Natural killer cell (primary cell): Measurements from ENCODE around the gene CABS1. TPM values are rescaled to one million over a fixed set of nuclear protein-coding genes. Genes with fewer than 3 reads are reported as not detected.

Source experiments
- ATAC-seq, 3 donors: fragments of 150-1000 bp in 2 of 3; fragments of 200-7000 bp in 1 of 3; cut with Tn5 transposase; 1 replicate in 1 of 3; 2 replicates in 2 of 3; pipeline ENCODE4 v1.10.0; 2021; ENCODE audit warnings: mild to moderate bottlenecking in 2 of 3, moderate library complexity in 2 of 3
- DNase-seq, 2 donors: peaks; one replicate each; pipeline versions ENCODE4 v3.0.0 to v3.0.0-alpha.2; 2013 to 2021; ENCODE audit warnings: mixed read lengths in 1 of 2
- H3K27ac ChIP-seq: one replicate; pipeline ENCODE4 v1.5.1; 2013; ENCODE audit warnings: mild to moderate bottlenecking, low read length
- H3K27me3 ChIP-seq: one replicate; pipeline ENCODE4 v1.6.1; 2013; ENCODE audit warnings: low read length; ENCODE audit not compliant: control insufficient read depth, insufficient read depth
- H3K36me3 ChIP-seq: one replicate; pipeline ENCODE4 v1.6.1; 2013; ENCODE audit warnings: low read length; ENCODE audit not compliant: control insufficient read depth, insufficient read depth
- H3K4me1 ChIP-seq: one replicate; pipeline ENCODE4 v1.6.1; 2013; ENCODE audit warnings: low read length; ENCODE audit not compliant: control insufficient read depth, insufficient read depth
- H3K4me3 ChIP-seq: one replicate; pipeline ENCODE4 v1.5.1; 2013; ENCODE audit warnings: low read length
- H3K9me3 ChIP-seq: one replicate; pipeline ENCODE4 v1.6.1; 2013; ENCODE audit warnings: low read length; ENCODE audit not compliant: control insufficient read depth, insufficient read depth
- H3K27ac Mint-ChIP-seq, 2 donors: one replicate each; pipeline ENCODE4 v1.8.0; 2022; ENCODE audit warnings: mild to moderate bottlenecking in 2 of 2, mixed read lengths in 2 of 2, moderate library complexity in 1 of 2
- H3K27me3 Mint-ChIP-seq, 2 donors: one replicate each; pipeline ENCODE4 v1.8.0; 2022; ENCODE audit warnings: low read depth in 2 of 2, mixed read lengths in 2 of 2
- H3K36me3 Mint-ChIP-seq: one replicate; pipeline ENCODE4 v1.8.0; 2022; ENCODE audit warnings: mixed read lengths
- H3K4me1 Mint-ChIP-seq, 2 donors: one replicate each; pipeline ENCODE4 v1.8.0; 2022; ENCODE audit warnings: mixed read lengths in 2 of 2
- H3K4me3 Mint-ChIP-seq: one replicate; pipeline ENCODE4 v1.8.0; 2022; ENCODE audit warnings: mild to moderate bottlenecking, moderate library complexity, mixed read lengths
- H3K9me3 Mint-ChIP-seq, 2 donors: one replicate each; pipeline ENCODE4 v1.8.0; 2022; ENCODE audit warnings: mixed read lengths in 2 of 2
- CTCF ChIP-seq: fragments of 200-600 bp; IDR thresholded peaks from one replicate; pipeline ENCODE4 v1.8.0; 2022; ENCODE audit warnings: antibody characterized with exemption
- WGBS: methylation state at CpG from one replicate; pipeline ENCODE4 v1.1.7; 2013; ENCODE audit warnings: missing lambda C conversion rate; ENCODE audit not compliant: insufficient coverage; 5-methylcytosine and 5-hydroxymethylcytosine counted together
- intact Hi-C: fragments of 100-400 bp; cut with micrococcal nuclease; formaldehyde crosslinking; loops from one replicate; pipeline ENCODE4 v1.14.2; 2022
- total RNA-seq, 4 donors: library from RNA; stranded (reverse); fragments of 120-200 nt in 1 of 4; gene quantifications; one replicate each; pipeline versions ENCODE4 v1.2.3 to v1.2.4, GENCODE V29; 2013 to 2022

CABS1 gene
- total RNA-seq, result not detected
- not detected for total RNA-seq (2013)

GRCh38 chr4:70334681-70335080 is at the start of gene CABS1:
TSS of gene CABS1 (plus strand) at chr4:70334981. CDS start at chr4:70335040, 59 bp downstream.
- H3K4me3 Mint-ChIP-seq, result no peak within 1 kb of the TSS

DNA sequence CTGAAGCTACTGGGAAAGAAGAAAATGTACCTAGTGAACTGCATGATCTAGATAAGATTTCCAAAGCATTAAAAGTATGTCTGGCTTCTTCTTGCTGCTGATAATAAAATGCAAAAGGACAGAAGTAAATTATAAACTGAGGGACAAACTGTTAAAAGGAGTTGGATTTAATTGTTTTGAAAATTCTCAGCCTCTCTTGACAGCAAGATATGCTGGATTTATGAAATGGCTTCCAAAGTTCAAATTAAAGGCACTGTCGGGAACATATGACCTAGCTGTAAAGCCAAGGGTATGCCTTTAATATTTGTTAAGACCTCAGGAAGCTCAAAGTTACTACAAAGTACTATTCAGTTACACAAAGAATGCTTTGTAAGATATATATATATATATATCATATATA is 46.1 kb upstream of the CABS1 start:
- 90% methylated on average over 1 of the region's 1 CpG for WGBS

More at GRCh38 chr4:70334681-70335080, at the start of gene CABS1:
- DNase-seq, result no peak
- TF ChIP-seq CTCF, result no peak
- Histone ChIP-seq H3K27ac (no peak within 1 kb of the TSS), H3K36me3 (no peaks in the 10 kb centered on the region), H3K27me3 (no peaks in the 10 kb centered on the region), H3K4me3 (no peak within 1 kb of the TSS), H3K9me3 (no peaks in the 10 kb centered on the region), H3K4me1 (no peaks in the 10 kb centered on the region)
- ATAC-seq, result no peak
- intact Hi-C loops, result no loop called here
- Mint-ChIP-seq H3K36me3 (no peaks in the 10 kb centered on the region), H3K27me3 (no peaks in the 10 kb centered on the region), H3K4me1 (no peaks in the 10 kb centered on the region), H3K27ac (no peak within 1 kb of the TSS), H3K9me3 (peaks cover 0 to 4% of the 10 kb centered on the region in 2 donors)
- 93% methylated on average over 3 of the region's 3 CpGs for WGBS

GRCh38 chr4:70291341-70291740 is 43.4 kb upstream of the CABS1 start:
- Mint-ChIP-seq H3K27me3 (no peaks in the 10 kb centered on the region), H3K36me3 (no peaks in the 10 kb centered on the region), H3K4me1 (no peaks in the 10 kb centered on the region), H3K4me3 (no peak overlapping the region), H3K9me3 (peaks cover 6 to 7% of the 10 kb centered on the region in 2 donors), H3K27ac (no peak overlapping the region)
- intact Hi-C loops, result no loop called here
- 81% methylated on average over 1 of the region's 2 CpGs for WGBS
- ATAC-seq (no peak), DNase-seq (no peak)
- Histone ChIP-seq H3K4me1 (no peaks in the 10 kb centered on the region), H3K27me3 (no peaks in the 10 kb centered on the region), H3K9me3 (peaks cover 6% of the 10 kb centered on the region), H3K4me3 (no peak overlapping the region), H3K27ac (no peak overlapping the region), H3K36me3 (no peaks in the 10 kb centered on the region)
- TF ChIP-seq CTCF, result no peak

More for the DNA sequence above, 46.1 kb upstream of the CABS1 start:
- Mint-ChIP-seq H3K9me3 (peaks cover 5% of the 10 kb centered on the region in 2 donors), H3K36me3 (no peaks in the 10 kb centered on the region), H3K4me3 (no peak overlapping the region), H3K27ac (no peak overlapping the region), H3K27me3 (no peaks in the 10 kb centered on the region), H3K4me1 (no peaks in the 10 kb centered on the region)
- no peaks in the 10 kb centered on the region for H3K4me1 ChIP-seq
- no peak for ATAC-seq
- DNase-seq, result no peak
- H3K4me3 ChIP-seq, result no peak overlapping the region
- H3K27ac ChIP-seq, result no peak overlapping the region
- intact Hi-C loops, result no loop called here
- no peaks in the 10 kb centered on the region for H3K36me3 ChIP-seq
- TF ChIP-seq CTCF, result no peak
- no peaks in the 10 kb centered on the region for H3K27me3 ChIP-seq
- H3K9me3 ChIP-seq, result no peaks in the 10 kb centered on the region

DNA sequence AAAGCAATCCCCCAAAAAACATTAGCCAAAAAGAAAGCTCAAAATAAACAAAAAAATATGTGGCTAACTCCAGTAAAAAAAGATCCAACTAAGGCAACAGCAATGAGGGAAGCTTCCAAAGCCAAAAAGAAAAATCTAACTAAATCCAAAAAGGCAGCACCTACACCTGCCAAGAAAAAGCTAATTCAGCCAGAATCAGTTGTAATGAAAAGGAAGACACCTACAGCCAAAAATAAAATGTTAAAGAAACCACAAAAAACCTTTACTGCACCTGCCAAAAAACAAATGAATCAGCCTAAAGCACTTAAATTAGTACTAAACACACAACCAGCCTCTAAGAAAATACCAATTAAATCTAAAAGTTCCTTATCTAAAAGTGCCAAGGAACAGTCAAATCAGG is 37.2 kb upstream of the CABS1 start:
- no peak for DNase-seq
- H3K4me3 Mint-ChIP-seq, result no peak overlapping the region
- no peak for TF ChIP-seq CTCF
- Histone ChIP-seq H3K27ac (no peak overlapping the region), H3K27me3 (no peaks in the 10 kb centered on the region), H3K36me3 (no peaks in the 10 kb centered on the region), H3K4me3 (no peak overlapping the region), H3K4me1 (no peaks in the 10 kb centered on the region), H3K9me3 (peaks cover 6% of the 10 kb centered on the region)
- H3K4me1 Mint-ChIP-seq, result no peaks in the 10 kb centered on the region
- no peaks in the 10 kb centered on the region for H3K27me3 Mint-ChIP-seq
- no peak for ATAC-seq
- H3K36me3 Mint-ChIP-seq, result no peaks in the 10 kb centered on the region
- no peak overlapping the region for H3K27ac Mint-ChIP-seq
- intact Hi-C loops, result no loop called here
- peaks cover 6 to 9% of the 10 kb centered on the region in 2 donors for H3K9me3 Mint-ChIP-seq
